GM18858 (cell line): ENCODE results near the gene EIF4EBP3.
"Not testable (repeated sequence)": the region's sequence is repeated elsewhere in the genome, so short reads cannot be mapped to it uniquely, and the experiment has no call there.

Experiments
- ATAC-seq: cut with Tn5 transposase; IDR thresholded peaks from one replicate; pipeline ENCODE4 v1.9.1; 2021; ENCODE audit not compliant: unreplicated experiment

EIF4EBP3 gene

GRCh38 chr5:140575309-140575708, 27.8 kb downstream of the EIF4EBP3 start:
- ATAC-seq: no peak

GRCh38 chr5:140576776-140577201, 29.3 kb downstream of the EIF4EBP3 start:
- ATAC-seq: no peak

GRCh38 chr5:140579188-140579747, 31.8 kb downstream of the EIF4EBP3 start:
- ATAC-seq: not testable (repeated sequence)

- ATAC-seq: no peak
Observed at GRCh38 chr5:140587495-140587894, 40.0 kb downstream of the EIF4EBP3 start.

GRCh38 chr5:140588311-140589070, 41.0 kb downstream of the EIF4EBP3 start:
- ATAC-seq: no peak

- no peak for ATAC-seq
Observed at GRCh38 chr5:140590861-140591260, 43.4 kb downstream of the EIF4EBP3 start.

GRCh38 chr5:140591747-140592372, 44.4 kb downstream of the EIF4EBP3 start:
- ATAC-seq: no peak

- ATAC-seq: not testable (repeated sequence)
Observed at GRCh38 chr5:140593070-140593469, 45.6 kb downstream of the EIF4EBP3 start.

- ATAC-seq: no peak
Observed at GRCh38 chr5:140594169-140594568, 46.7 kb downstream of the EIF4EBP3 start.

- no peak for ATAC-seq
Observed at GRCh38 chr5:140595538-140596300, 48.3 kb downstream of the EIF4EBP3 start.

- no peak for ATAC-seq
Observed at GRCh38 chr5:140596321-140596741, 48.9 kb downstream of the EIF4EBP3 start.

- ATAC-seq: no peak
Observed at GRCh38 chr5:140598836-140599235, 51.4 kb downstream of the EIF4EBP3 start.
